ENCODE data around the gene PARK7.
"Not testable (repeated sequence)": the region's sequence is repeated elsewhere in the genome, so short reads cannot be mapped to it uniquely, and the experiment has no call there.

The PARK7 gene

GRCh38 chr1:7961216-7962013 lies at the start of gene PARK7:
PARK7 (plus strand) TSS chr1:7961711; CDS start chr1:7962786, 1,075 bp downstream.
- Histone ChIP-seq H3K36me3 (ENCODE audit: control insufficient read depth in 2 of 2, insufficient read depth in 2 of 2, low read length in 2 of 2) (peaks cover 21 to 25% of the 10 kb centered on the region in 2 donors), H3K9ac (ENCODE audit: low read depth in 1 of 2, low read length in 2 of 2) (peak within 1 kb of the TSS; percentile 83 to 96), H3K4me1 (ENCODE audit: control insufficient read depth in 2 of 2, insufficient read depth in 2 of 2, low read length in 2 of 2) (peaks cover 10 to 13% of the 10 kb centered on the region in 2 donors), H3K4me3 (ENCODE audit: low read length in 2 of 2) (peak within 1 kb of the TSS; percentile 94), H3K27me3 (ENCODE audit: control insufficient read depth in 2 of 2, insufficient read depth in 2 of 2, low read length in 2 of 2) (no peaks in the 10 kb centered on the region), H3K27ac (ENCODE audit: low read depth in 2 of 2, low read length in 2 of 2) (peak within 1 kb of the TSS; percentile 89 to 96), H3K9me3 (ENCODE audit: control insufficient read depth in 2 of 2, low read length in 2 of 2) (no peaks in the 10 kb centered on the region)

DNA sequence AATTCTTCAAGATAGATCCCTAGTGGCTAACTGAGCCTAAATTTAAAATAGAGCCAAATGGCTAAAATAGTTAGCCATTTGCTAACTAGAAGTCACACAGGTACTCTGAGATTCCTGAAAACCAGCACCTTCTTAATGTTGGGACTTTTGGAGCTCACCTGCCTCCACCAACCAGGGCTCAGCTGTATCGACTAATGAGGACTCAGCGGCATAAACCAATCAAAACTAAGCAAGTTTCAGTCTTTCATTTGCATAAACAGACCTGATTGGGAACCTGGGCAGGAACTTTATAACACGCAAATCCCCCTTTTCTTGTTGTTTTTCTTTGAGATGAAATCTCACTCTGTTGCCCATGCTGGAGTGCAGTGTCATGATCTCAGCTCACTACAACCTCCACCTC lies 49.4 kb upstream of the PARK7 start:
- peaks cover 0 to 2% of the 10 kb centered on the region in 2 donors for H3K4me1 ChIP-seq (ENCODE audit: control insufficient read depth in 2 of 2, insufficient read depth in 2 of 2, low read length in 2 of 2)
- no peak overlapping the region for H3K4me3 ChIP-seq (ENCODE audit: low read length in 2 of 2)
- no peak overlapping the region for H3K27ac ChIP-seq (ENCODE audit: low read depth in 2 of 2, low read length in 2 of 2)
- no peaks in the 10 kb centered on the region for H3K36me3 ChIP-seq (ENCODE audit: control insufficient read depth in 2 of 2, insufficient read depth in 2 of 2, low read length in 2 of 2)
- no peaks in the 10 kb centered on the region for H3K27me3 ChIP-seq (ENCODE audit: control insufficient read depth in 2 of 2, insufficient read depth in 2 of 2, low read length in 2 of 2)
- H3K9ac ChIP-seq (ENCODE audit: low read depth in 1 of 2, low read length in 2 of 2): no peak overlapping the region
- no peaks in the 10 kb centered on the region for H3K9me3 ChIP-seq (ENCODE audit: control insufficient read depth in 2 of 2, low read length in 2 of 2)

DNA sequence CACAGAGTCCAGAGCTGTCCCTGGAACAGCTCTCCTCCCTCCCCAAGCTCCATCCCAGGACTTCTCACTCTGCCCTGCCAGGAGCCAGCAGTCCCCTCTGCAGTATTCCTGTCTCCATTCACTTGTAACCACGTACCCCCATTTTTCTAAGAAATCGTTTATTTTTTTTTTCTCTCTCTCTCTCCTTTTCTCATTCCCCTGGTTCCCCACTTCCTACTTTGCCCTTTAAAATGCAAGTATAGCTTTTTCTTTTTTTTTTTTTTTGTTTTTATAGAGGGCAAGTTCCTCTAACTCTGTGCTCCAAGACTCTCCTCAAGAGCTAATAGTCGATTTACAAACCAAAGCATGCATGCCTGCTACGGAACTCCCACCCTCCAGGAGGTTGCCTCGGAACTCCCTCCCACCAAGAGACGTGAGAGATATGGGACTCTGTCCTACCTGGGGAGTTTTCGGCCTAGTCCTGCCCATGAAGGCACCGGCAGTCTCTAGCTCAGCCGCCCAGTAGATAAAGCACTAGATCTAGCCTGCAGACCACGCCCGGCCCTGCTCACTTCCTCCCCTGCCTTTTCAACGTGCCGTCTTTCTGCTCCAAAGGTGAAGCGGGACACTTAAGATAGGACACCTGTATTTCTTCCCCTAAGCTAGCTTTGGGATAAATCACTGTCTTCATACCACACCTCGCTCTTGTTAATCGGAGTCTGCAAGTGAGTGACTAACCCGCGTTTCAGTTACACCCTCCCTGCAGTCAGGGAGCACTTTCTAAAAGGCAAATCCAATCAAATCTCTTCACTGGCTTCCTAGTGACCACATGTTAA lies 48.6 kb upstream of the PARK7 start:
- H3K36me3 ChIP-seq (ENCODE audit: control insufficient read depth in 2 of 2, insufficient read depth in 2 of 2, low read length in 2 of 2): no peaks in the 10 kb centered on the region
- H3K27me3 ChIP-seq (ENCODE audit: control insufficient read depth in 2 of 2, insufficient read depth in 2 of 2, low read length in 2 of 2): no peaks in the 10 kb centered on the region
- no peaks in the 10 kb centered on the region for H3K9me3 ChIP-seq (ENCODE audit: control insufficient read depth in 2 of 2, low read length in 2 of 2)
- H3K27ac ChIP-seq (ENCODE audit: low read depth in 2 of 2, low read length in 2 of 2): no peak overlapping the region
- no peak overlapping the region for H3K9ac ChIP-seq (ENCODE audit: low read depth in 1 of 2, low read length in 2 of 2)
- H3K4me1 ChIP-seq (ENCODE audit: control insufficient read depth in 2 of 2, insufficient read depth in 2 of 2, low read length in 2 of 2): peaks cover 0 to 2% of the 10 kb centered on the region in 2 donors
- H3K4me3 ChIP-seq (ENCODE audit: low read length in 2 of 2): peak overlapping the region in 1 of 2 donors; percentile 14

- Histone ChIP-seq H3K27me3 (ENCODE audit: control insufficient read depth in 2 of 2, insufficient read depth in 2 of 2, low read length in 2 of 2) (no peaks in the 10 kb centered on the region), H3K27ac (ENCODE audit: low read depth in 2 of 2, low read length in 2 of 2) (no peak overlapping the region), H3K4me3 (ENCODE audit: low read length in 2 of 2) (no peak overlapping the region)
Observed at GRCh38 chr1:7915826-7916500, 45.5 kb upstream of the PARK7 start.

DNA sequence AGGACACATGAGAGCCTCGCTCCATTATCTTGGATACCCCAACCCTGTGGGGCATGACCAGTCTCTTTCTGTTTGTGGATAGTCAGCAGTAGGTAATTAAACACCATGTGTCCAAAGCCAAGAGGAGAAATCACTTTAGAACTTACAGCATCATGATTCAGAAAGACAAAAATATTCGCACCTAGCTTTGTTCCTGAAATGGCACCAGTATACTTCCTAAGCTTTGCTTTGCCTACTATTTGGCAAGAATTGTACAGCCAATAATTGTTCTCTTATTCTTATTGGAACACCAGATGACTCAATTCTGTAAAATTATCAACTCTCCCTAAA lies 45.0 kb upstream of the PARK7 start:
- Histone ChIP-seq H3K27ac (ENCODE audit: low read depth in 2 of 2, low read length in 2 of 2) (no peak overlapping the region), H3K27me3 (ENCODE audit: control insufficient read depth in 2 of 2, insufficient read depth in 2 of 2, low read length in 2 of 2) (no peaks in the 10 kb centered on the region), H3K4me1 (ENCODE audit: control insufficient read depth in 2 of 2, insufficient read depth in 2 of 2, low read length in 2 of 2) (peaks cover 0 to 2% of the 10 kb centered on the region in 2 donors), H3K36me3 (ENCODE audit: control insufficient read depth in 2 of 2, insufficient read depth in 2 of 2, low read length in 2 of 2) (no peaks in the 10 kb centered on the region), H3K4me3 (ENCODE audit: low read length in 2 of 2) (no peak overlapping the region), H3K9ac (ENCODE audit: low read depth in 1 of 2, low read length in 2 of 2) (no peak overlapping the region), H3K9me3 (ENCODE audit: control insufficient read depth in 2 of 2, low read length in 2 of 2) (no peaks in the 10 kb centered on the region)

More at GRCh38 chr1:7915826-7916500, 45.5 kb upstream of the PARK7 start:
- H3K9me3 ChIP-seq (ENCODE audit: control insufficient read depth in 2 of 2, low read length in 2 of 2): no peaks in the 10 kb centered on the region
- peaks cover 0 to 2% of the 10 kb centered on the region in 2 donors for H3K4me1 ChIP-seq (ENCODE audit: control insufficient read depth in 2 of 2, insufficient read depth in 2 of 2, low read length in 2 of 2)
- no peaks in the 10 kb centered on the region for H3K36me3 ChIP-seq (ENCODE audit: control insufficient read depth in 2 of 2, insufficient read depth in 2 of 2, low read length in 2 of 2)
- H3K9ac ChIP-seq (ENCODE audit: low read depth in 1 of 2, low read length in 2 of 2): no peak overlapping the region

- H3K9me3 ChIP-seq (ENCODE audit: control insufficient read depth in 2 of 2, low read length in 2 of 2); H3K9ac ChIP-seq (ENCODE audit: low read depth in 1 of 2, low read length in 2 of 2); H3K36me3 ChIP-seq (ENCODE audit: control insufficient read depth in 2 of 2, insufficient read depth in 2 of 2, low read length in 2 of 2); H3K4me1 ChIP-seq (ENCODE audit: control insufficient read depth in 2 of 2, insufficient read depth in 2 of 2, low read length in 2 of 2); H3K4me3 ChIP-seq (ENCODE audit: low read length in 2 of 2); H3K27me3 ChIP-seq (ENCODE audit: control insufficient read depth in 2 of 2, insufficient read depth in 2 of 2, low read length in 2 of 2); H3K27ac ChIP-seq (ENCODE audit: low read depth in 2 of 2, low read length in 2 of 2): not testable (repeated sequence)
Observed at GRCh38 chr1:7917971-7918370, 43.5 kb upstream of the PARK7 start.

GRCh38 chr1:7919880-7920279 lies 41.6 kb upstream of the PARK7 start:
- H3K9me3 ChIP-seq (ENCODE audit: control insufficient read depth in 2 of 2, low read length in 2 of 2): no peaks in the 10 kb centered on the region
- H3K27me3 ChIP-seq (ENCODE audit: control insufficient read depth in 2 of 2, insufficient read depth in 2 of 2, low read length in 2 of 2): no peaks in the 10 kb centered on the region
- no peak overlapping the region for H3K4me3 ChIP-seq (ENCODE audit: low read length in 2 of 2)
- no peaks in the 10 kb centered on the region for H3K4me1 ChIP-seq (ENCODE audit: control insufficient read depth in 2 of 2, insufficient read depth in 2 of 2, low read length in 2 of 2)
- no peak overlapping the region for H3K27ac ChIP-seq (ENCODE audit: low read depth in 2 of 2, low read length in 2 of 2)
- no peak overlapping the region for H3K9ac ChIP-seq (ENCODE audit: low read depth in 1 of 2, low read length in 2 of 2)
- H3K36me3 ChIP-seq (ENCODE audit: control insufficient read depth in 2 of 2, insufficient read depth in 2 of 2, low read length in 2 of 2): no peaks in the 10 kb centered on the region

DNA sequence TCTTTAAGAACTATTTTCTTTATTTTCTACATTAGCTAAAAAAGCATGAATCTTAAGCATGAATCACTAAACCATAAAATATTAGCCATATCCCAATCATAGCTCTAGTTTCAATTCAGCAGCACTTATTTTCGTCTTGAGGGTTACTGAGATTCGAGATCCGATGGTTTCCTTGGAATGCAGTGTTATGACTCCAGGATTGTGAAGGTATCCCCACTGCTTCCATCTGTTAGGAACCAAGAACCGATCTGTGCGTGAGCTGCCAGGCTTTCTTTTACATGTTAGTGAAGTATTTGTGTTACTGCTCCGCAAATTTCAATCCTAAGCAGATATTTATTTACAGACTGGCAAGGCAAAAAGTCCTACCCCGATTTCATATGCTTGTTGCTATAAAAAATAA lies 39.7 kb upstream of the PARK7 start:
- no peak overlapping the region for H3K4me3 ChIP-seq (ENCODE audit: low read length in 2 of 2)
- H3K9me3 ChIP-seq (ENCODE audit: control insufficient read depth in 2 of 2, low read length in 2 of 2): no peaks in the 10 kb centered on the region
- H3K27me3 ChIP-seq (ENCODE audit: control insufficient read depth in 2 of 2, insufficient read depth in 2 of 2, low read length in 2 of 2): peaks cover 0 to 2% of the 10 kb centered on the region in 2 donors
- H3K4me1 ChIP-seq (ENCODE audit: control insufficient read depth in 2 of 2, insufficient read depth in 2 of 2, low read length in 2 of 2): no peaks in the 10 kb centered on the region
- H3K36me3 ChIP-seq (ENCODE audit: control insufficient read depth in 2 of 2, insufficient read depth in 2 of 2, low read length in 2 of 2): no peaks in the 10 kb centered on the region
- H3K9ac ChIP-seq (ENCODE audit: low read depth in 1 of 2, low read length in 2 of 2): no peak overlapping the region
- H3K27ac ChIP-seq (ENCODE audit: low read depth in 2 of 2, low read length in 2 of 2): no peak overlapping the region

GRCh38 chr1:7922301-7922700 lies 39.2 kb upstream of the PARK7 start:
- Histone ChIP-seq H3K4me1 (ENCODE audit: control insufficient read depth in 2 of 2, insufficient read depth in 2 of 2, low read length in 2 of 2) (no peaks in the 10 kb centered on the region), H3K27ac (ENCODE audit: low read depth in 2 of 2, low read length in 2 of 2) (no peak overlapping the region), H3K27me3 (ENCODE audit: control insufficient read depth in 2 of 2, insufficient read depth in 2 of 2, low read length in 2 of 2) (peaks cover 0 to 2% of the 10 kb centered on the region in 2 donors), H3K4me3 (ENCODE audit: low read length in 2 of 2) (no peak overlapping the region), H3K9ac (ENCODE audit: low read depth in 1 of 2, low read length in 2 of 2) (no peak overlapping the region), H3K36me3 (ENCODE audit: control insufficient read depth in 2 of 2, insufficient read depth in 2 of 2, low read length in 2 of 2) (no peaks in the 10 kb centered on the region), H3K9me3 (ENCODE audit: control insufficient read depth in 2 of 2, low read length in 2 of 2) (no peaks in the 10 kb centered on the region)

DNA sequence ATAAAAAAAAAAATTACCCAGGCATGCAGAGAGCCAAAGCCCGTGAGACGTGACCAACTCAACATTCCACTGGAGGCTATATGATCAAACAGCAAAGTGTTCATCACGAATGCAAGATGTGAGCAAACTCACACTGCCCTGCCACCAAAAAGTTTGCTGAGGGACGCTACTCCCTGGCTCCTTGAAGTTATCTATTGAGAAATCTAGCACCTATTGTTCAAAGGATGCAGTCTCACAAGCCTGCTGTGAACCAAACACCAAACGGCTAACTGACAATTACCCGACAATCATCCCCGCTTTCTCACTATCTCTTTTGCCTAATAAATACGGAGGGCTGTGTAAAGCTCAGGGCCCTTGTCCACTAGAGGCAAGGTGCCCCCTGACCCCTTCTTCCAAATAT lies 34.5 kb upstream of the PARK7 start:
- not testable (repeated sequence) for H3K4me1 ChIP-seq (ENCODE audit: control insufficient read depth in 2 of 2, insufficient read depth in 2 of 2, low read length in 2 of 2); H3K27ac ChIP-seq (ENCODE audit: low read depth in 2 of 2, low read length in 2 of 2); H3K27me3 ChIP-seq (ENCODE audit: control insufficient read depth in 2 of 2, insufficient read depth in 2 of 2, low read length in 2 of 2); H3K9ac ChIP-seq (ENCODE audit: low read depth in 1 of 2, low read length in 2 of 2); H3K36me3 ChIP-seq (ENCODE audit: control insufficient read depth in 2 of 2, insufficient read depth in 2 of 2, low read length in 2 of 2); H3K4me3 ChIP-seq (ENCODE audit: low read length in 2 of 2); H3K9me3 ChIP-seq (ENCODE audit: control insufficient read depth in 2 of 2, low read length in 2 of 2)
